Vagina (tissue), 2 donors: Measurements from ENCODE around the gene ASB18. TPM values are rescaled to one million over a fixed set of nuclear protein-coding genes. Genes with fewer than 3 reads are reported as not detected.

Source experiments
- DNase-seq, 2 donors: peaks; one replicate each; pipeline ENCODE4 v3.0.0-alpha.2; 2017; ENCODE audit errors: extremely low spot score in 2 of 2
- H3K27ac ChIP-seq: fragments of 200-600 bp; sonication (generic); one replicate; pipeline ENCODE4 v1.5.1; 2019
- H3K27me3 ChIP-seq: fragments of 200-600 bp; sonication (generic); one replicate; pipeline ENCODE4 v1.5.1; 2019
- H3K36me3 ChIP-seq, 2 donors: fragments of 200-600 bp; sonication (generic); one replicate each; pipeline ENCODE4 v1.5.1; 2017 to 2019
- H3K4me1 ChIP-seq: fragments of 200-600 bp; sonication (generic); one replicate; pipeline ENCODE4 v1.5.1; 2019
- H3K4me3 ChIP-seq, 2 donors: fragments of 200-600 bp; sonication (generic); 1 replicate in 1 of 2; 2 replicates in 1 of 2; pipeline ENCODE4 v1.5.1; 2016 to 2019
- H3K9me3 ChIP-seq: fragments of 200-600 bp; sonication (generic); one replicate; pipeline ENCODE4 v1.5.1; 2019
- CTCF ChIP-seq, 3 experiments: fragments of 450-650 bp in 2 of 3; fragments of 200-600 bp in 1 of 3; sonication (generic) in 1 of 3; IDR thresholded peaks; one replicate each; pipeline ENCODE4 v1.5.1; 2017 to 2019; ENCODE audit warnings: antibody characterized with exemption in 3 of 3, mild to moderate bottlenecking in 2 of 3, moderate library complexity in 2 of 3
- POLR2A ChIP-seq, 2 donors: fragments of 450-650 bp; IDR thresholded peaks; one replicate each; pipeline ENCODE4 v1.6.1; 2017; ENCODE audit warnings: antibody characterized with exemption in 2 of 2, mild to moderate bottlenecking in 2 of 2, moderate library complexity in 2 of 2
- POLR2AphosphoS5 ChIP-seq, 2 donors: sonication (generic); formaldehyde crosslinking; IDR thresholded peaks; one replicate each; pipeline ENCODE4 v1.9.0; 2017; ENCODE audit warnings: antibody characterized with exemption in 2 of 2, mild to moderate bottlenecking in 2 of 2, low read depth in 1 of 2; ENCODE audit not compliant: insufficient read depth in 1 of 2
- intact Hi-C: fragments of 100-400 bp; cut with DNase I; formaldehyde crosslinking; loops from one replicate; pipeline ENCODE4 v1.15.1; 2023
- total RNA-seq: library from RNA; depleted of rRNA; stranded (reverse); fragments of >200 nt; gene quantifications from one replicate; pipeline ENCODE4 v1.2.3, GENCODE V29; 2016

ASB18 gene
- total RNA-seq, 1 donor from 2014 or later = not detected

- intact Hi-C loops = no loop called here
- H3K36me3 ChIP-seq = no peaks in the 10 kb centered on the region
- TF ChIP-seq CTCF (IDR thresholded peaks at IDR 0.05) (no peak), POLR2AphosphoS5 (IDR thresholded peaks at IDR 0.05; ENCODE audit: insufficient read depth in 1 of 2, low read depth in 1 of 2) (no peak), POLR2A (IDR thresholded peaks at IDR 0.05) (no peak)
- H3K27ac ChIP-seq = no peak overlapping the region
- H3K9me3 ChIP-seq = no peaks in the 10 kb centered on the region
- no peaks in the 10 kb centered on the region for H3K4me1 ChIP-seq
- no peaks in the 10 kb centered on the region for H3K27me3 ChIP-seq
- H3K4me3 ChIP-seq = no peak overlapping the region
- no peak for DNase-seq
These were observed 53.7 kb downstream of the ASB18 start for GRCh38 chr2:236210536-236210935.

GRCh38 chr2:236209996-236210395 is 54.2 kb downstream of the ASB18 start:
- no peak for TF ChIP-seq POLR2AphosphoS5 (IDR thresholded peaks at IDR 0.05; ENCODE audit: insufficient read depth in 1 of 2, low read depth in 1 of 2)
- no peak for TF ChIP-seq POLR2A (IDR thresholded peaks at IDR 0.05)
- TF ChIP-seq CTCF (IDR thresholded peaks at IDR 0.05) = no peak
- no peaks in the 10 kb centered on the region for H3K9me3 ChIP-seq
- H3K27ac ChIP-seq = no peak overlapping the region
- no peak overlapping the region for H3K4me3 ChIP-seq
- no peak for DNase-seq
- H3K27me3 ChIP-seq = no peaks in the 10 kb centered on the region
- no peaks in the 10 kb centered on the region for H3K4me1 ChIP-seq
- intact Hi-C loops = no loop called here
- H3K36me3 ChIP-seq = no peaks in the 10 kb centered on the region

- H3K4me3 ChIP-seq = no peak overlapping the region
- DNase-seq = no peak
- no peaks in the 10 kb centered on the region for H3K27me3 ChIP-seq
- no peaks in the 10 kb centered on the region for H3K36me3 ChIP-seq
- no peaks in the 10 kb centered on the region for H3K9me3 ChIP-seq
- TF ChIP-seq POLR2AphosphoS5 (IDR thresholded peaks at IDR 0.05; ENCODE audit: insufficient read depth in 1 of 2, low read depth in 1 of 2) = no peak
- no peak for TF ChIP-seq POLR2A (IDR thresholded peaks at IDR 0.05)
- TF ChIP-seq CTCF (IDR thresholded peaks at IDR 0.05) = no peak
- H3K27ac ChIP-seq = no peak overlapping the region
- no peaks in the 10 kb centered on the region for H3K4me1 ChIP-seq
- intact Hi-C loops = no loop called here
These were observed 54.7 kb downstream of the ASB18 start for GRCh38 chr2:236209535-236209934.

GRCh38 chr2:236208019-236208926 is 55.9 kb downstream of the ASB18 start:
- H3K9me3 ChIP-seq = no peaks in the 10 kb centered on the region
- H3K27me3 ChIP-seq = no peaks in the 10 kb centered on the region
- intact Hi-C loops = no loop called here
- no peaks in the 10 kb centered on the region for H3K4me1 ChIP-seq
- H3K36me3 ChIP-seq = no peaks in the 10 kb centered on the region
- TF ChIP-seq POLR2AphosphoS5 (IDR thresholded peaks at IDR 0.05; ENCODE audit: insufficient read depth in 1 of 2, low read depth in 1 of 2) = no peak
- no peak for TF ChIP-seq CTCF (IDR thresholded peaks at IDR 0.05)
- no peak for TF ChIP-seq POLR2A (IDR thresholded peaks at IDR 0.05)
- no peak overlapping the region for H3K27ac ChIP-seq
- no peak for DNase-seq
- H3K4me3 ChIP-seq = no peak overlapping the region

- H3K4me3 ChIP-seq = no peak overlapping the region
- no peak for TF ChIP-seq POLR2A (IDR thresholded peaks at IDR 0.05)
- no peak for TF ChIP-seq POLR2AphosphoS5 (IDR thresholded peaks at IDR 0.05; ENCODE audit: insufficient read depth in 1 of 2, low read depth in 1 of 2)
- TF ChIP-seq CTCF (IDR thresholded peaks at IDR 0.05) = no peak
- H3K4me1 ChIP-seq = no peaks in the 10 kb centered on the region
- H3K9me3 ChIP-seq = no peaks in the 10 kb centered on the region
- intact Hi-C loops = no loop called here
- no peaks in the 10 kb centered on the region for H3K36me3 ChIP-seq
- H3K27ac ChIP-seq = no peak overlapping the region
- no peaks in the 10 kb centered on the region for H3K27me3 ChIP-seq
- no peak for DNase-seq
These were observed 56.7 kb downstream of the ASB18 start for GRCh38 chr2:236207472-236207871.
